Neutrophil (primary cell): ENCODE results near the gene EGFR.

ENCODE experiments used
- H3K27ac ChIP-seq: fragments of 200-600 bp; sonication (generic); 2 replicates; pipeline ENCODE4 v1.5.1; 2016; ENCODE audit warnings: mild to moderate bottlenecking, moderate library complexity
- H3K27me3 ChIP-seq: fragments of 200-600 bp; sonication (generic); 2 replicates; pipeline ENCODE4 v1.6.0; 2016; ENCODE audit warnings: mild to moderate bottlenecking
- H3K36me3 ChIP-seq: fragments of 200-600 bp; sonication (generic); 2 replicates; pipeline ENCODE4 v1.5.1; 2017
- H3K4me1 ChIP-seq, 2 experiments: fragments of 200-600 bp in 1 of 2; sonication (generic) in 1 of 2; 1 replicate in 1 of 2; 2 replicates in 1 of 2; pipeline versions ENCODE4 v1.5.1 to v1.6.1; 2013 to 2016; ENCODE audit warnings: low read depth in 1 of 2, low read length in 1 of 2, mild to moderate bottlenecking in 1 of 2, moderate library complexity in 1 of 2; ENCODE audit not compliant: control insufficient read depth in 1 of 2, insufficient read depth in 1 of 2
- H3K4me3 ChIP-seq, 2 experiments: fragments of 200-600 bp in 1 of 2; sonication (generic) in 1 of 2; 1 replicate in 1 of 2; 2 replicates in 1 of 2; pipeline ENCODE4 v1.5.1; 2013 to 2016; ENCODE audit warnings: low read depth in 1 of 2, low read length in 1 of 2, mild to moderate bottlenecking in 1 of 2, moderate library complexity in 1 of 2
- H3K9me3 ChIP-seq: fragments of 200-600 bp; sonication (generic); 2 replicates; pipeline ENCODE4 v1.5.1; 2016
- CTCF ChIP-seq: fragments of 200-600 bp; sonication (generic); IDR thresholded peaks from 2 replicates; pipeline ENCODE4 v1.5.1; 2016; ENCODE audit warnings: antibody characterized with exemption

EGFR gene

GRCh38 chr7:55119571-55119970 is 100.8 kb downstream of the EGFR start:
- Histone ChIP-seq H3K4me1 (no peaks in the 10 kb centered on the region), H3K36me3 (no peaks in the 10 kb centered on the region)

DNA sequence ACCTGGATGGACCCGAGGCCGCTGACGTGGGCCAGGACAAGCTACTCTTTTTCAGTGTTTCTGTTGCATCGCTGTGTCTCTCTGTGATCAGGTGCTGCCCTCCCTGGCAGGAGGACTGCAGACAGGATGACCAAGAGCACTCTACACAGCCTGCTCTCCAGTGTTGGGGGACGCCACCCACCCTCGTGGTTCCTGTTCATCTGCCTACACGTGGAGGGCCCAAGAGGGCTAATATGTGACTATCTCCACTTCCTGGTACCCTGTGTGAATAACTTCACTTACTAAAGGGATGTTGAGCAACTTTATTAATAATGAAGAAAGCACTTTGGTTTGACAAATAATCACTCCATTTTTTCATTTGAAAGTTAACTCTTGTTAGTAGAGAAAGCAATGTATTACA is 101.3 kb downstream of the EGFR start:
- H3K9me3 ChIP-seq, result no peaks in the 10 kb centered on the region
- H3K36me3 ChIP-seq, result no peaks in the 10 kb centered on the region
- H3K4me1 ChIP-seq, result no peaks in the 10 kb centered on the region
- H3K4me3 ChIP-seq, result no peak overlapping the region
- no peak for TF ChIP-seq CTCF
- H3K27me3 ChIP-seq, result no peaks in the 10 kb centered on the region
- H3K27ac ChIP-seq, result no peak overlapping the region

More at GRCh38 chr7:55119571-55119970, 100.8 kb downstream of the EGFR start:
- Histone ChIP-seq H3K4me3 (no peak overlapping the region), H3K27me3 (no peaks in the 10 kb centered on the region), H3K9me3 (no peaks in the 10 kb centered on the region), H3K27ac (no peak overlapping the region)
- no peak for TF ChIP-seq CTCF

GRCh38 chr7:55120501-55121198 is 101.8 kb downstream of the EGFR start:
- Histone ChIP-seq H3K4me1 (no peaks in the 10 kb centered on the region), H3K9me3 (no peaks in the 10 kb centered on the region), H3K4me3 (no peak overlapping the region), H3K36me3 (no peaks in the 10 kb centered on the region), H3K27ac (no peak overlapping the region), H3K27me3 (no peaks in the 10 kb centered on the region)
- no peak for TF ChIP-seq CTCF

- Histone ChIP-seq H3K4me3 (no peak overlapping the region), H3K4me1 (no peaks in the 10 kb centered on the region), H3K27me3 (no peaks in the 10 kb centered on the region), H3K9me3 (no peaks in the 10 kb centered on the region), H3K27ac (no peak overlapping the region), H3K36me3 (no peaks in the 10 kb centered on the region)
- no peak for TF ChIP-seq CTCF
Observed at GRCh38 chr7:55121249-55121648, 102.4 kb downstream of the EGFR start.

DNA sequence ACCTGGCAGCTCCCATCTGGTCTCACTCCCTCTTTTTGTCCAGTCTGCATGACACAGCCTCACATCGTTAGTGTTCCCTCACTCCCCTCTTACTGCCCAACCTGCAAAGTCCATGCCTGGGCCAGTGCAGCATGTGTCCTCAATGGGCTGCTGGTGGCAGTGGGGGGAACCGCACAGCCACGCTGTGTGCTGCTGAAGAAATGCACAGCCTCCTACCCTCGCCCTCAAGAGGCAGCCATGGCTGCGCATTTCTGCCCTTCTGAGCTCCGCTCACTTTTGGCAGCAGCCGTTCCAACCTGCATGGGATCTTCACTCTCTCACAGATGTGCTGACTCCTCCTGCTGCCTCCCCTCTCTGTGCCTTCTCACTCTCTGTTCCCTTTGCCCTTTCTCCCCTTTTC is 103.4 kb downstream of the EGFR start:
- no peaks in the 10 kb centered on the region for H3K4me1 ChIP-seq
- no peaks in the 10 kb centered on the region for H3K36me3 ChIP-seq

More for the DNA sequence above, 103.4 kb downstream of the EGFR start:
- no peaks in the 10 kb centered on the region for H3K27me3 ChIP-seq
- no peaks in the 10 kb centered on the region for H3K9me3 ChIP-seq
- TF ChIP-seq CTCF, result no peak
- no peak overlapping the region for H3K27ac ChIP-seq
- H3K4me3 ChIP-seq, result no peak overlapping the region
